HepG2 (cell line): Measurements from ENCODE around the gene PTPRD. TPM values are rescaled to one million over a fixed set of nuclear protein-coding genes. Genes with fewer than 3 reads are reported as not detected.

Source experiments
- ATAC-seq: fragments of 200-7000 bp; cut with Tn5 transposase; 3 replicates; pipeline ENCODE4 v1.9.1; 2020; ENCODE audit warnings: mild to moderate bottlenecking, moderate library complexity
- BruUV-seq: library from RNA; stranded (reverse); fragments of 400-500 nt; replicated peaks from 2 replicates; lab custom pipeline; 2021; lab: Mats Ljungman, UMichigan
- CTCF ChIA-PET: fragments of 300-600 bp; formaldehyde crosslinking; extraction: SDS; loops from one replicate; lab custom pipeline; 2021; ENCODE audit warnings: low total read pairs, inconsistent platforms, low intra/inter-chr PET ratio; lab: Yijun Ruan, JAX
- POLR2A ChIA-PET: fragments of 350-600 bp; sonication (Branson Sonifier 250); formaldehyde crosslinking; loops from one replicate; lab custom pipeline; 2020; ENCODE audit warnings: antibody characterized with exemption, inconsistent platforms; lab: Yijun Ruan, JAX
- DNase-seq: peaks from one replicate; pipeline ENCODE4 v3.0.0-alpha.2; 2015; ENCODE audit warnings: low spot score
- FAIRE-seq: peaks from 3 replicates; lab custom pipeline; 2011; peaks lifted over from hg19 to GRCh38; lab: Jason Lieb, UNC
- H2AFZ ChIP-seq: one replicate; pipeline ENCODE4 v1.6.1; 2011; ENCODE audit warnings: low read length, inconsistent platforms
- H3K27ac ChIP-seq: fragments of 300-600 bp; 3 replicates; pipeline ENCODE4 v1.8.0; 2011; ENCODE audit warnings: mixed run types, mild to moderate bottlenecking, mixed read lengths, low read length, inconsistent platforms; ENCODE audit not compliant: insufficient read depth; ENCODE audit errors: extremely low read length
- H3K27me3 ChIP-seq, 2 experiments: fragments of 200-600 bp in 1 of 2; 2 replicates in 1 of 2; 3 replicates in 1 of 2; pipeline versions ENCODE4 v1.6.0 to v1.8.0; 2011; ENCODE audit warnings: low read length in 2 of 2, mild to moderate bottlenecking in 2 of 2, moderate library complexity in 2 of 2, inconsistent platforms in 1 of 2; ENCODE audit not compliant: insufficient read depth in 2 of 2, control insufficient read depth in 1 of 2
- H3K36me3 ChIP-seq, 2 experiments: fragments of 200-600 bp in 1 of 2; replicated peaks in 1 of 2; 2 replicates in 1 of 2; 3 replicates in 1 of 2; pipeline versions ENCODE4 v1.5.1 to v1.8.0; 2011; ENCODE audit warnings: low read length in 2 of 2, inconsistent platforms in 1 of 2; ENCODE audit not compliant: insufficient read depth in 2 of 2, control insufficient read depth in 1 of 2
- H3K4me1 ChIP-seq: 2 replicates; pipeline ENCODE4 v1.5.1; 2012; ENCODE audit warnings: low read length, inconsistent platforms; ENCODE audit not compliant: insufficient read depth
- H3K4me2 ChIP-seq: 2 replicates; pipeline ENCODE4 v1.6.0; 2011; ENCODE audit warnings: low read depth, low read length, inconsistent platforms
- H3K4me3 ChIP-seq, 3 experiments: fragments of 200-600 bp in 1 of 3; sonication (generic), shearing (Covaris generic) in 1 of 3; replicated peaks in 1 of 3; 2 replicates each; pipeline ENCODE4 v1.5.1; 2011 to 2016; ENCODE audit warnings: low read length in 3 of 3, inconsistent platforms in 2 of 3, low read depth in 2 of 3, mild to moderate bottlenecking in 2 of 3, control low read depth in 1 of 3, mixed read lengths in 1 of 3; ENCODE audit not compliant: insufficient read depth in 1 of 3
- H3K79me2 ChIP-seq: one replicate; pipeline ENCODE4 v1.6.1; 2011; ENCODE audit warnings: low read length, inconsistent platforms; ENCODE audit not compliant: insufficient read depth
- H3K9ac ChIP-seq: 2 replicates; pipeline ENCODE4 v1.6.0; 2011; ENCODE audit warnings: mild to moderate bottlenecking, low read depth, low read length, inconsistent platforms; ENCODE audit not compliant: insufficient read depth
- H3K9me3 ChIP-seq: 2 replicates; pipeline ENCODE4 v1.5.1; 2012; ENCODE audit warnings: mild to moderate bottlenecking, low read length
- H4K20me1 ChIP-seq: 2 replicates; pipeline ENCODE4 v1.6.0; 2011; ENCODE audit warnings: inconsistent platforms, mild to moderate bottlenecking, low read length, moderate library complexity; ENCODE audit not compliant: insufficient read depth
- ARNT ChIP-seq: fragments of 450-650 bp; IDR thresholded peaks from 2 replicates; pipeline ENCODE4 v1.6.1; 2017
- FOXK2 ChIP-seq: fragments of 450-650 bp; IDR thresholded peaks from 2 replicates; pipeline ENCODE4 v1.6.1; 2016
- FOXP1 ChIP-seq, 2 experiments: fragments of 450-650 bp in 1 of 2; IDR thresholded peaks; 2 replicates each; pipeline ENCODE4 v1.6.1; 2017 to 2018; ENCODE audit warnings: antibody characterized with exemption in 1 of 2
- JUNB ChIP-seq: sonication (generic); formaldehyde crosslinking; IDR thresholded peaks from 2 replicates; pipeline ENCODE4 v1.8.0; 2022; ENCODE audit warnings: missing genetic modification reagents, mild to moderate bottlenecking, borderline replicate concordance
- KLF12 ChIP-seq: sonication (generic); formaldehyde crosslinking; IDR thresholded peaks from 2 replicates; pipeline ENCODE4 v1.4.0; 2020; ENCODE audit warnings: missing genetic modification reagents, borderline replicate concordance
- MLLT10 ChIP-seq: sonication (generic); formaldehyde crosslinking; IDR thresholded peaks from 2 replicates; pipeline ENCODE4 v1.4.0; 2020; ENCODE audit warnings: missing genetic modification reagents
- PAWR ChIP-seq: sonication (generic); formaldehyde crosslinking; IDR thresholded peaks from 2 replicates; pipeline ENCODE4 v1.4.0; 2020; ENCODE audit warnings: missing genetic modification reagents, mild to moderate bottlenecking, borderline replicate concordance
- SIN3A ChIP-seq: IDR thresholded peaks from 2 replicates; pipeline ENCODE4 v1.6.1; 2011; ENCODE audit warnings: low read depth, mild to moderate bottlenecking, control low read depth, low read length, borderline replicate concordance
- SNAI1 ChIP-seq: sonication (generic); formaldehyde crosslinking; IDR thresholded peaks from 2 replicates; pipeline ENCODE4 v1.5.0; 2020; ENCODE audit warnings: mild to moderate bottlenecking, missing genetic modification reagents, borderline replicate concordance
- TARDBP ChIP-seq: sonication (generic); formaldehyde crosslinking; IDR thresholded peaks from 2 replicates; pipeline ENCODE4 v1.8.0; 2022; ENCODE audit warnings: mild to moderate bottlenecking, missing genetic modification reagents
- ZKSCAN8 ChIP-seq: IDR thresholded peaks from 2 replicates; pipeline ENCODE4 v1.6.1; 2016; ENCODE audit warnings: borderline replicate concordance, missing genetic modification reagents, missing compliant biosample characterization
- ZNF12 ChIP-seq: sonication (generic); formaldehyde crosslinking; IDR thresholded peaks from 2 replicates; pipeline ENCODE4 v1.5.0; 2020; ENCODE audit warnings: missing genetic modification reagents
- ZNF20 ChIP-seq: sonication (generic); formaldehyde crosslinking; IDR thresholded peaks from 2 replicates; pipeline ENCODE4 v1.4.0; 2020; ENCODE audit warnings: mild to moderate bottlenecking, moderate library complexity, missing genetic modification reagents
- ZNF430 ChIP-seq: sonication (generic); formaldehyde crosslinking; IDR thresholded peaks from 2 replicates; pipeline ENCODE4 v1.9.0; 2021; ENCODE audit warnings: mild to moderate bottlenecking, missing genetic modification reagents
- ZNF788 ChIP-seq: sonication (generic); formaldehyde crosslinking; IDR thresholded peaks from 2 replicates; pipeline ENCODE4 v1.5.0; 2020; ENCODE audit warnings: mild to moderate bottlenecking, missing genetic modification reagents, borderline replicate concordance
- WGBS: methylation state at CpG from one replicate; pipeline ENCODE4 v1.1.6; 2017; ENCODE audit warnings: low lambda C conversion rate; 5-methylcytosine and 5-hydroxymethylcytosine counted together
- in situ Hi-C: cut with HindIII; loops from 2 replicates; pipeline ENCODE4 v1.10.0; 2017; ENCODE audit warnings: low pct_unique_long_range_greater_than_20kb; ENCODE audit not compliant: extremely low pct_ligation_motif_present
- intact Hi-C: fragments of 100-400 bp; cut with micrococcal nuclease; formaldehyde crosslinking; loops from one replicate; pipeline ENCODE4 v1.10.0; 2022; ENCODE audit not compliant: unreplicated experiment
- polyA plus RNA-seq, 8 experiments: library from polyadenylated mRNA; depleted of rRNA in 3 of 8; stranded (reverse) in 7 of 8; unstranded in 1 of 8; fragments of >200 nt; fragmentation: Illumina TruSeq in 4 of 8; extraction: Trizol in 4 of 8; gene quantifications; 2 replicates each; pipeline versions ENCODE4 v1.2.1 to v1.2.3, GENCODE V29; 2011 to 2016; ENCODE audit warnings: low read depth in 4 of 8, missing spikeins in 1 of 8, mixed read lengths in 1 of 8; ENCODE audit not compliant: insufficient read depth in 1 of 8
- total RNA-seq, 5 experiments: library from RNA; depleted of rRNA; stranded (reverse); fragments of >200 nt; fragmentation: Illumina TruSeq; extraction: Trizol; gene quantifications; 2 replicates each; pipeline ENCODE4 v1.2.3, GENCODE V29; 2016; ENCODE audit warnings: low read depth in 1 of 5
- TF ChIP-seq, protein P1 (sequence below): sonication (generic); formaldehyde crosslinking; IDR thresholded peaks from 2 replicates; pipeline ENCODE4 v1.4.0; 2020; ENCODE audit warnings: mild to moderate bottlenecking, low read depth, missing genetic modification reagents
- TF ChIP-seq, protein P2 (sequence below): sonication (generic); formaldehyde crosslinking; IDR thresholded peaks from 2 replicates; pipeline ENCODE4 v1.5.0; 2020; ENCODE audit warnings: mild to moderate bottlenecking, missing genetic modification reagents, borderline replicate concordance
- TF ChIP-seq, protein P3 (sequence below): sonication (generic); formaldehyde crosslinking; IDR thresholded peaks from 2 replicates; pipeline ENCODE4 v1.5.0; 2020; ENCODE audit warnings: mild to moderate bottlenecking, missing genetic modification reagents, moderate library complexity

The PTPRD gene
- total and polyA plus RNA-seq, 2 of the 13 experiments (the other 11 are each of a cell fraction or from before 2014, with no cell fraction given), result 0.05 TPM; not detected in 1

DNA sequence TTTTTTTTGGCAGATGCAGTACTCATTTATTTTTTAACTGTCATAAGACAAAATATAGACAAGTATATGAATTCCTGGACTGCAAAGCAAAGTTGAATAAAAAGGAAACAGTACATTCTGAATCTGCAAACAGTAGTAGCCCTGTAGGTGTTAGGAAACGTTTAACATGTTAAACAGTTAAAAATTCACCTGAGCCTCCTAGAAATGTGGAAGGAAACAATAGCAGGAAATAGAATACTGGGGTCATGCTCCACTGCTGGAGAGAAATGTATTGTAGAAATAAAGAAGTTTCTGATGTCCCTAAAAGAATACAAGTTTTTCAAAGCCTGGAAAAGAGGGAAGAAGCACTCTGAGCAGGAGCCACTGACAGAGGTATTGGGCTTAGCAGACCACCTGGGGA lies 866.0 kb downstream of the PTPRD start:
- H3K9me3 ChIP-seq, result no peaks in the 10 kb centered on the region
- no peak for DNase-seq
- TF ChIP-seq PAWR (CRISPR knock-in tag) (no peak), ARNT (no peak), FOXP1 (IDR thresholded peaks at IDR 0.05) (no peak), FOXP1 (CRISPR knock-in tag; IDR thresholded peaks at IDR 0.05) (no peak), ZNF12 (CRISPR knock-in tag) (no peak), TARDBP (CRISPR knock-in tag) (no peak), MLLT10 (no peak), ZKSCAN8 (CRISPR knock-in tag) (no peak), SNAI1 (CRISPR knock-in tag) (no peak), FOXK2 (no peak), ZNF20 (CRISPR knock-in tag) (no peak), KLF12 (CRISPR knock-in tag) (no peak), ZNF788 (CRISPR knock-in tag) (no peak), JUNB (no peak), ZNF430 (CRISPR knock-in tag) (no peak), SIN3A (no peak)
- TF ChIP-seq, protein P1, sequence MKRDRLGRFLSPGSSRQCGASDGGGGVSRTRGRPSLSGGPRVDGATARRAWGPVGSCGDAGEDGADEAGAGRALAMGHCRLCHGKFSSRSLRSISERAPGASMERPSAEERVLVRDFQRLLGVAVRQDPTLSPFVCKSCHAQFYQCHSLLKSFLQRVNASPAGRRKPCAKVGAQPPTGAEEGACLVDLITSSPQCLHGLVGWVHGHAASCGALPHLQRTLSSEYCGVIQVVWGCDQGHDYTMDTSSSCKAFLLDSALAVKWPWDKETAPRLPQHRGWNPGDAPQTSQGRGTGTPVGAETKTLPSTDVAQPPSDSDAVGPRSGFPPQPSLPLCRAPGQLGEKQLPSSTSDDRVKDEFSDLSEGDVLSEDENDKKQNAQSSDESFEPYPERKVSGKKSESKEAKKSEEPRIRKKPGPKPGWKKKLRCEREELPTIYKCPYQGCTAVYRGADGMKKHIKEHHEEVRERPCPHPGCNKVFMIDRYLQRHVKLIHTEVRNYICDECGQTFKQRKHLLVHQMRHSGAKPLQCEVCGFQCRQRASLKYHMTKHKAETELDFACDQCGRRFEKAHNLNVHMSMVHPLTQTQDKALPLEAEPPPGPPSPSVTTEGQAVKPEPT (CRISPR knock-in tag), result no peak
- TF ChIP-seq, protein P2, sequence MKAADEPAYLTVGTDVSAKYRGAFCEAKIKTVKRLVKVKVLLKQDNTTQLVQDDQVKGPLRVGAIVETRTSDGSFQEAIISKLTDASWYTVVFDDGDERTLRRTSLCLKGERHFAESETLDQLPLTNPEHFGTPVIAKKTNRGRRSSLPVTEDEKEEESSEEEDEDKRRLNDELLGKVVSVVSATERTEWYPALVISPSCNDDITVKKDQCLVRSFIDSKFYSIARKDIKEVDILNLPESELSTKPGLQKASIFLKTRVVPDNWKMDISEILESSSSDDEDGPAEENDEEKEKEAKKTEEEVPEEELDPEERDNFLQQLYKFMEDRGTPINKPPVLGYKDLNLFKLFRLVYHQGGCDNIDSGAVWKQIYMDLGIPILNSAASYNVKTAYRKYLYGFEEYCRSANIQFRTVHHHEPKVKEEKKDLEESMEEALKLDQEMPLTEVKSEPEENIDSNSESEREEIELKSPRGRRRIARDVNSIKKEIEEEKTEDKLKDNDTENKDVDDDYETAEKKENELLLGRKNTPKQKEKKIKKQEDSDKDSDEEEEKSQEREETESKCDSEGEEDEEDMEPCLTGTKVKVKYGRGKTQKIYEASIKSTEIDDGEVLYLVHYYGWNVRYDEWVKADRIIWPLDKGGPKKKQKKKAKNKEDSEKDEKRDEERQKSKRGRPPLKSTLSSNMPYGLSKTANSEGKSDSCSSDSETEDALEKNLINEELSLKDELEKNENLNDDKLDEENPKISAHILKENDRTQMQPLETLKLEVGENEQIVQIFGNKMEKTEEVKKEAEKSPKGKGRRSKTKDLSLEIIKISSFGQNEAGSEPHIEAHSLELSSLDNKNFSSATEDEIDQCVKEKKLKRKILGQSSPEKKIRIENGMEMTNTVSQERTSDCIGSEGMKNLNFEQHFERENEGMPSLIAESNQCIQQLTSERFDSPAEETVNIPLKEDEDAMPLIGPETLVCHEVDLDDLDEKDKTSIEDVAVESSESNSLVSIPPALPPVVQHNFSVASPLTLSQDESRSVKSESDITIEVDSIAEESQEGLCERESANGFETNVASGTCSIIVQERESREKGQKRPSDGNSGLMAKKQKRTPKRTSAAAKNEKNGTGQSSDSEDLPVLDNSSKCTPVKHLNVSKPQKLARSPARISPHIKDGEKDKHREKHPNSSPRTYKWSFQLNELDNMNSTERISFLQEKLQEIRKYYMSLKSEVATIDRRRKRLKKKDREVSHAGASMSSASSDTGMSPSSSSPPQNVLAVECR (CRISPR knock-in tag), result no peak
- TF ChIP-seq, protein P3, sequence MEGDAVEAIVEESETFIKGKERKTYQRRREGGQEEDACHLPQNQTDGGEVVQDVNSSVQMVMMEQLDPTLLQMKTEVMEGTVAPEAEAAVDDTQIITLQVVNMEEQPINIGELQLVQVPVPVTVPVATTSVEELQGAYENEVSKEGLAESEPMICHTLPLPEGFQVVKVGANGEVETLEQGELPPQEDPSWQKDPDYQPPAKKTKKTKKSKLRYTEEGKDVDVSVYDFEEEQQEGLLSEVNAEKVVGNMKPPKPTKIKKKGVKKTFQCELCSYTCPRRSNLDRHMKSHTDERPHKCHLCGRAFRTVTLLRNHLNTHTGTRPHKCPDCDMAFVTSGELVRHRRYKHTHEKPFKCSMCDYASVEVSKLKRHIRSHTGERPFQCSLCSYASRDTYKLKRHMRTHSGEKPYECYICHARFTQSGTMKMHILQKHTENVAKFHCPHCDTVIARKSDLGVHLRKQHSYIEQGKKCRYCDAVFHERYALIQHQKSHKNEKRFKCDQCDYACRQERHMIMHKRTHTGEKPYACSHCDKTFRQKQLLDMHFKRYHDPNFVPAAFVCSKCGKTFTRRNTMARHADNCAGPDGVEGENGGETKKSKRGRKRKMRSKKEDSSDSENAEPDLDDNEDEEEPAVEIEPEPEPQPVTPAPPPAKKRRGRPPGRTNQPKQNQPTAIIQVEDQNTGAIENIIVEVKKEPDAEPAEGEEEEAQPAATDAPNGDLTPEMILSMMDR, result no peak

More for the DNA sequence above, 866.0 kb downstream of the PTPRD start:
- POLR2A ChIA-PET, result no interaction called here
- intact Hi-C loops (no loop called here), in situ Hi-C loops (no loop called here)
- H3K36me3 ChIP-seq, result no peaks in the 10 kb centered on the region
- H3K4me1 ChIP-seq, result no peaks in the 10 kb centered on the region
- no peaks in the 10 kb centered on the region for H3K27me3 ChIP-seq
- H3K4me2 ChIP-seq, result no peak overlapping the region
- FAIRE-seq, result no peak
- no peak for ATAC-seq
- BruUV-seq, result no TSS peak
- CTCF ChIA-PET, result no interaction called here
- H2AFZ ChIP-seq, result no peak overlapping the region
- H3K4me3 ChIP-seq, result no peak overlapping the region
- 0% methylated on average over 1 of the region's 1 CpG for whole genome bisulfite sequencing
- H4K20me1 ChIP-seq, result no peaks in the 10 kb centered on the region
- no peak overlapping the region for H3K27ac ChIP-seq
- H3K9ac ChIP-seq, result no peak overlapping the region
- H3K79me2 ChIP-seq, result no peaks in the 10 kb centered on the region
